HG03196 (cell line): ENCODE measurements around the gene FBXO17.
A peak's percentile ranks its signal among the peaks of the same experiment; 100 is the strongest.
"Not testable (repeated sequence)": the region's sequence is repeated elsewhere in the genome, so short reads cannot be mapped to it uniquely, and the experiment has no call there.

Experiments used
- ATAC-seq: cut with Tn5 transposase; IDR thresholded peaks from one replicate; pipeline ENCODE4 v1.9.1; 2021; ENCODE audit not compliant: unreplicated experiment

Gene FBXO17

GRCh38 chr19:38945562-38946228, 29.8 kb downstream of the FBXO17 start:
- ATAC-seq, result no peak

GRCh38 chr19:38944981-38945506, 30.5 kb downstream of the FBXO17 start:
- no peak for ATAC-seq

GRCh38 chr19:38942471-38943181, 32.9 kb downstream of the FBXO17 start:
- ATAC-seq, result no peak

GRCh38 chr19:38941979-38942378, 33.6 kb downstream of the FBXO17 start:
- no peak for ATAC-seq

GRCh38 chr19:38941466-38941865, 34.1 kb downstream of the FBXO17 start:
- not testable (repeated sequence) for ATAC-seq

- ATAC-seq, result no peak
These were observed 35.6 kb downstream of the FBXO17 start for GRCh38 chr19:38939957-38940356.

- ATAC-seq, result no peak
These were observed 42.0 kb downstream of the FBXO17 start for GRCh38 chr19:38933544-38933943.

- no peak for ATAC-seq
These were observed 42.9 kb downstream of the FBXO17 start for GRCh38 chr19:38932425-38933179.

GRCh38 chr19:38931521-38931793, 44.1 kb downstream of the FBXO17 start:
- ATAC-seq, result no peak

GRCh38 chr19:38930776-38931520, 44.6 kb downstream of the FBXO17 start, which contains the start of gene MRPS12:
MRPS12 (plus strand) TSS chr19:38930944; CDS start chr19:38931295, 351 bp downstream.
- peak; percentile 87 for ATAC-seq

GRCh38 chr19:38929929-38930775, 45.4 kb downstream of the FBXO17 start, which contains the start of gene SARS2:
SARS2 (minus strand) TSS chr19:38930763; CDS start chr19:38930736, 27 bp downstream.
- peak; percentile 63 for ATAC-seq

- no peak for ATAC-seq
These were observed 47.0 kb downstream of the FBXO17 start for GRCh38 chr19:38928391-38929001.

GRCh38 chr19:38924388-38924787, 51.2 kb downstream of the FBXO17 start:
- no peak for ATAC-seq

- no peak for ATAC-seq
These were observed 53.1 kb downstream of the FBXO17 start for GRCh38 chr19:38922482-38922881.

GRCh38 chr19:38921420-38922274, 53.9 kb downstream of the FBXO17 start:
- no peak for ATAC-seq

GRCh38 chr19:38920602-38921419, 54.7 kb downstream of the FBXO17 start:
- no peak for ATAC-seq

- ATAC-seq, result no peak
These were observed 55.5 kb downstream of the FBXO17 start for GRCh38 chr19:38919837-38920601.
